NCI-H1694 (cell line): ENCODE data around the gene ADIPOR1.
"Not testable (repeated sequence)": the region's sequence is repeated elsewhere in the genome, so short reads cannot be mapped to it uniquely, and the experiment has no call there.

Experiments used
- DNase-seq: peaks from one replicate; lab custom pipeline; 2025; lab: John Stamatoyannopoulos, UW

The ADIPOR1 gene

GRCh38 chr1:202957733-202958543 lies at the start of gene ADIPOR1:
Gene ADIPOR1, minus strand, starts transcription at chr1:202958312. Its CDS starts 7,242 bp downstream, at chr1:202951070.
- DNase-seq = peak; percentile 59

GRCh38 chr1:203006948-203007871 lies 49.1 kb upstream of the ADIPOR1 start, which contains the start of gene TMEM183A:
Gene TMEM183A, plus strand, starts transcription at chr1:203007374. Its CDS starts 92 bp downstream, at chr1:203007466.
- peak; percentile 89 for DNase-seq

GRCh38 chr1:203005395-203006142 lies 47.5 kb upstream of the ADIPOR1 start:
- DNase-seq = not testable (repeated sequence)

GRCh38 chr1:203002951-203003350 lies 44.8 kb upstream of the ADIPOR1 start:
- no peak for DNase-seq

- no peak for DNase-seq
These were observed 43.9 kb upstream of the ADIPOR1 start for GRCh38 chr1:203001986-203002385.

- no peak for DNase-seq
These were observed 42.3 kb upstream of the ADIPOR1 start for GRCh38 chr1:203000217-203000944.

GRCh38 chr1:202998836-202999750 lies 41.0 kb upstream of the ADIPOR1 start:
- peak; percentile 73 for DNase-seq

- DNase-seq = no peak
These were observed 36.6 kb upstream of the ADIPOR1 start for GRCh38 chr1:202994756-202995155.

GRCh38 chr1:202991112-202991511 lies 33.0 kb upstream of the ADIPOR1 start:
- no peak for DNase-seq

GRCh38 chr1:202989879-202990278 lies 31.8 kb upstream of the ADIPOR1 start:
- no peak for DNase-seq

GRCh38 chr1:202987922-202988583 lies 29.9 kb upstream of the ADIPOR1 start:
- no peak for DNase-seq

GRCh38 chr1:202987255-202987654 lies 29.1 kb upstream of the ADIPOR1 start:
- no peak for DNase-seq

- not testable (repeated sequence) for DNase-seq
These were observed 28.0 kb upstream of the ADIPOR1 start for GRCh38 chr1:202986120-202986519.

GRCh38 chr1:202982715-202983430 lies 24.8 kb upstream of the ADIPOR1 start:
- no peak for DNase-seq

GRCh38 chr1:202981939-202982338 lies 23.8 kb upstream of the ADIPOR1 start:
- DNase-seq = no peak

- no peak for DNase-seq
These were observed 21.3 kb upstream of the ADIPOR1 start for GRCh38 chr1:202979459-202979858.

GRCh38 chr1:202976633-202977032 lies 18.5 kb upstream of the ADIPOR1 start:
- no peak for DNase-seq

- DNase-seq = no peak
These were observed 16.7 kb upstream of the ADIPOR1 start for GRCh38 chr1:202974856-202975255.

GRCh38 chr1:202972046-202972445 lies 13.9 kb upstream of the ADIPOR1 start:
- DNase-seq = no peak
